A549 (cell line): ENCODE results near the gene SBK2. TPM values are rescaled to one million over a fixed set of nuclear protein-coding genes. Genes with fewer than 3 reads are reported as not detected.

Source experiments
- ATAC-seq, 2 experiments: fragments of 200-7000 bp in 1 of 2; fragments of >200 bp in 1 of 2; cut with Nextera tagmentation in 1 of 2; cut with Tn5 transposase in 1 of 2; 3 replicates each; pipeline versions ENCODE4 v1.8.0 to v1.9.1; 2018 to 2020; ENCODE audit warnings: mild to moderate bottlenecking in 1 of 2, moderate library complexity in 1 of 2
- CTCF ChIA-PET: fragments of 300-600 bp; sonication (Branson Sonifier 250); formaldehyde crosslinking; extraction: SDS; loops from one replicate; lab custom pipeline; 2021; ENCODE audit warnings: antibody characterized with exemption, inconsistent platforms; lab: Yijun Ruan, JAX
- POLR2A ChIA-PET: fragments of 350-600 bp; formaldehyde crosslinking; extraction: SDS; loops from one replicate; lab custom pipeline; 2021; ENCODE audit warnings: antibody characterized with exemption, inconsistent platforms; lab: Yijun Ruan, JAX
- DNase-seq, 2 experiments: peaks; one replicate each; pipeline versions ENCODE4 v3.0.0 to v3.0.0-alpha.2; 2011 to 2016; ENCODE audit warnings: low read depth in 1 of 2, low spot score in 1 of 2
- FAIRE-seq: peaks from 2 replicates; lab custom pipeline; 2011; peaks lifted over from hg19 to GRCh38; lab: Jason Lieb, UNC
- H3K27ac ChIP-seq, 2 experiments: fragments of >200 bp; sonication (Bioruptor Twin); formaldehyde crosslinking; 3 replicates each; pipeline ENCODE4 v1.5.1; 2016 to 2017
- H3K4me1 ChIP-seq: fragments of >200 bp; sonication (Bioruptor Twin); formaldehyde crosslinking; 3 replicates; pipeline ENCODE4 v1.6.1; 2016
- H3K4me2 ChIP-seq: fragments of >200 bp; sonication (Bioruptor Twin); formaldehyde crosslinking; 3 replicates; pipeline ENCODE4 v1.6.1; 2016
- H3K4me3 ChIP-seq: fragments of >200 bp; sonication (Bioruptor Twin); formaldehyde crosslinking; 3 replicates; pipeline ENCODE4 v1.5.1; 2016
- H3K9me3 ChIP-seq: fragments of >200 bp; sonication (Bioruptor Twin); formaldehyde crosslinking; 3 replicates; pipeline ENCODE4 v1.6.1; 2016
- CEBPB ChIP-seq, 2 experiments: fragments of >200 bp in 1 of 2; sonication (Bioruptor Twin) in 1 of 2; formaldehyde crosslinking in 1 of 2; IDR thresholded peaks; 2 replicates each; pipeline ENCODE4 v1.6.1; 2012 to 2016
- CTCF ChIP-seq: fragments of >200 bp; sonication (Bioruptor Twin); formaldehyde crosslinking; IDR thresholded peaks from 3 replicates; pipeline ENCODE4 v1.5.1; 2016
- EHF ChIP-seq: fragments of 250-450 bp; sonication (Bioruptor Pico); IDR thresholded peaks from 2 replicates; pipeline ENCODE4 v1.5.0; 2020; ENCODE audit warnings: mild to moderate bottlenecking
- FOSL2 ChIP-seq, 2 experiments: fragments of 450-650 bp in 1 of 2; fragments of >200 bp in 1 of 2; sonication (Bioruptor Twin) in 1 of 2; formaldehyde crosslinking; IDR thresholded peaks; 2 replicates each; pipeline versions ENCODE4 v1.5.0 to v1.6.1; 2016 to 2020; ENCODE audit warnings: mild to moderate bottlenecking in 1 of 2, moderate library complexity in 1 of 2
- FOXS1 ChIP-seq: fragments of 250-450 bp; sonication (Bioruptor Pico); IDR thresholded peaks from 2 replicates; pipeline ENCODE4 v1.5.0; 2020; ENCODE audit warnings: mild to moderate bottlenecking, moderate library complexity
- GATA3 ChIP-seq: IDR thresholded peaks from 2 replicates; pipeline ENCODE4 v1.6.1; 2012; ENCODE audit warnings: borderline replicate concordance
- HES2 ChIP-seq: fragments of >200 bp; sonication (Bioruptor Twin); formaldehyde crosslinking; IDR thresholded peaks from 2 replicates; pipeline ENCODE4 v1.6.1; 2016
- HMGXB4 ChIP-seq: fragments of 250-450 bp; sonication (Bioruptor Pico); IDR thresholded peaks from 2 replicates; pipeline ENCODE4 v1.5.0; 2021; ENCODE audit warnings: mild to moderate bottlenecking, moderate library complexity, borderline replicate concordance
- HOXA7 ChIP-seq: fragments of 250-450 bp; sonication (Bioruptor Pico); IDR thresholded peaks from 2 replicates; pipeline ENCODE4 v1.5.0; 2020; ENCODE audit warnings: mild to moderate bottlenecking, moderate library complexity
- HOXB13 ChIP-seq: fragments of 250-450 bp; sonication (Bioruptor Pico); IDR thresholded peaks from 2 replicates; pipeline ENCODE4 v1.5.0; 2020; ENCODE audit warnings: low read depth, mild to moderate bottlenecking, moderate library complexity
- KDM1A ChIP-seq: fragments of 200-600 bp; sonication (generic); IDR thresholded peaks from 2 replicates; pipeline ENCODE4 v1.6.1; 2016; ENCODE audit warnings: low read depth, mild to moderate bottlenecking
- NR3C1 ChIP-seq: fragments of >200 bp; sonication (Bioruptor Twin); formaldehyde crosslinking; IDR thresholded peaks from 3 replicates; pipeline ENCODE4 v1.6.1; 2017
- PBX3 ChIP-seq: IDR thresholded peaks from 2 replicates; pipeline ENCODE4 v1.6.1; 2012
- PHF8 ChIP-seq: fragments of 200-600 bp; sonication (generic); IDR thresholded peaks from 2 replicates; pipeline ENCODE4 v1.6.1; 2016; ENCODE audit warnings: low read depth, mild to moderate bottlenecking, antibody characterized with exemption, moderate library complexity, borderline replicate concordance
- RAD21 ChIP-seq, 2 experiments: fragments of >200 bp in 1 of 2; sonication (Bioruptor Twin) in 1 of 2; formaldehyde crosslinking in 1 of 2; IDR thresholded peaks in 1 of 2; conservative IDR thresholded peaks in 1 of 2; 2 replicates in 1 of 2; 3 replicates in 1 of 2; pipeline ENCODE4 v1.6.1; 2012 to 2018; ENCODE audit warnings: inconsistent platforms in 1 of 2
- SMC3 ChIP-seq: fragments of >200 bp; sonication (Bioruptor Twin); formaldehyde crosslinking; IDR thresholded peaks from 3 replicates; pipeline ENCODE4 v1.6.1; 2018; ENCODE audit warnings: inconsistent platforms
- SREBF2 ChIP-seq: fragments of 450-650 bp; IDR thresholded peaks from 2 replicates; pipeline ENCODE4 v1.6.1; 2014; ENCODE audit warnings: mild to moderate bottlenecking, moderate library complexity
- USF2 ChIP-seq: fragments of 450-650 bp; IDR thresholded peaks from 2 replicates; pipeline ENCODE4 v1.6.1; 2014; ENCODE audit warnings: antibody characterized with exemption
- ZNF302 ChIP-seq: fragments of 250-450 bp; sonication (Bioruptor Pico); IDR thresholded peaks from 2 replicates; pipeline ENCODE4 v1.9.0; 2021; ENCODE audit warnings: inconsistent platforms, mild to moderate bottlenecking, moderate library complexity
- polyA plus RNA-seq, 4 experiments: library from polyadenylated mRNA; depleted of rRNA in 3 of 4; stranded (reverse); fragments of >200 nt; fragmentation: RNase III in 1 of 4; extraction: RNeasy Plus Mini Kit Qiagen cat#74134 plus additional on column Dnase treatment in 1 of 4; gene quantifications; 2 replicates in 3 of 4; 3 replicates in 1 of 4; pipeline ENCODE4 v1.2.3, GENCODE V29; 2011 to 2017

SBK2 gene
- polyA plus RNA-seq, 2 of the 4 experiments (the other 2 are of a cell fraction) = 0.89 to 1.1 TPM

- POLR2A ChIA-PET = no interaction called here
- CTCF ChIA-PET = interaction anchor here (1.4 to 2.0 kb wide), 2 partner anchors 14 to 32 kb away, joined by 3 to 7 read pairs; no protein-coding TSS in a partner anchor
These were observed 30.9 kb upstream of the SBK2 start for GRCh38 chr19:55567708-55568328.

More at GRCh38 chr19:55567708-55568328, 30.9 kb upstream of the SBK2 start:
- H3K4me3 ChIP-seq = no peak overlapping the region
- DNase-seq = no peak
- FAIRE-seq = no peak
- no peaks in the 10 kb centered on the region for H3K9me3 ChIP-seq
- H3K27ac ChIP-seq = no peak overlapping the region
- ATAC-seq = no peak
- H3K4me1 ChIP-seq = peaks cover 6% of the 10 kb centered on the region; the same call in 1 of the 3 replicates
- H3K4me2 ChIP-seq = no peak overlapping the region
- no peak for TF ChIP-seq CTCF
- no peak for TF ChIP-seq SMC3
- no peak for TF ChIP-seq HES2
- TF ChIP-seq PBX3 = no peak
- TF ChIP-seq EHF (CRISPR knock-in tag) = no peak
- no peak for TF ChIP-seq NR3C1
- TF ChIP-seq HMGXB4 (CRISPR knock-in tag) = no peak
- TF ChIP-seq CEBPB (IDR thresholded peaks at IDR 0.05) = no peak
- no peak for TF ChIP-seq HOXB13 (CRISPR knock-in tag)
- no peak for TF ChIP-seq USF2
- TF ChIP-seq FOSL2 (IDR thresholded peaks at IDR 0.05) = no peak
- no peak for TF ChIP-seq FOSL2 (CRISPR knock-in tag; IDR thresholded peaks at IDR 0.05)
- no peak for TF ChIP-seq FOXS1 (CRISPR knock-in tag)
- TF ChIP-seq RAD21 (conservative IDR thresholded peaks at IDR 0.05 in 1 of 2, IDR thresholded peaks at IDR 0.05 in 1 of 2) = no peak
- no peak for TF ChIP-seq SREBF2
- TF ChIP-seq GATA3 = no peak
- TF ChIP-seq ZNF302 = no peak
- no peak for TF ChIP-seq HOXA7 (CRISPR knock-in tag)
- no peak for TF ChIP-seq PHF8
- TF ChIP-seq KDM1A = no peak
- TF ChIP-seq, all 56 proteins: peak for 0
